RCC 7860 (cell line): Measurements from ENCODE around the gene BRICD5.

ENCODE experiments used
- DNase-seq: peaks from one replicate; pipeline ENCODE4 v3.0.0-alpha.2; 2015; ENCODE audit warnings: low spot score
- FAIRE-seq: peaks from 2 replicates; lab custom pipeline; 2012; peaks lifted over from hg19 to GRCh38; lab: Jason Lieb, UNC

Gene BRICD5

DNA sequence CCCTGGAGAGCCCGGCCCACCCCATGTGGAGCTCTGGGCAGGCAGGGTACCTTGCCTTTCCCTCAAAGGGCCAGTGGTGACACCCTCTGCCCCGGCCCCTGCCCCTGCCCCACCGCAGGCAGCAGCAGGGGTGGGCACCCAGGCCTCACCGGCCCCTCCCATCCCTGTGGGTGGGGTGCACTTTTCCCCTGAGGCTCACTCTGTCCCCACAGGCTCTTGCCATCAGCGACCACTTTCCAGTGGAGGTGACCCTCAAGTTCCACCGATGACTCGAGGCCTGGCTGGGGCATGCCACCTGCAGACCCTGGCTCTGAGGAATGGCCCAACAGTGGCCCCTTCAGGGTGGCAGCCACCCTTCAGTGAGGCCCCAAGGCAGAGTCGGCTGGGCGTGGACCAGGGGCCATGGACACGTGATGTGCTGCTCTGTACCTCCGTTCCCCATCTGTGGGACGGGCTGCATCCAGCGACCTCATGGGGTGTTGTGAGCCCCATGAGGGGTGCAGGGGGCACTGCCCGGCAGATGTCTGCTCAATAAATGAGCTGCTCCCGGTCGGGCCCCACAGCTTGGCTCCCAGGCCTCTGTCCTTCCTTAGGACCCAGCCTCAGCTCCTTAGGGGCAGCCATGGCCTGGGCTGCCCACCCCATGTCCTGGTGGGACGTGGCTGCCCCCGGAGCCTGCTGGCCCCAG, 27.6 kb upstream of the BRICD5 start:
- FAIRE-seq, result no peak

DNA sequence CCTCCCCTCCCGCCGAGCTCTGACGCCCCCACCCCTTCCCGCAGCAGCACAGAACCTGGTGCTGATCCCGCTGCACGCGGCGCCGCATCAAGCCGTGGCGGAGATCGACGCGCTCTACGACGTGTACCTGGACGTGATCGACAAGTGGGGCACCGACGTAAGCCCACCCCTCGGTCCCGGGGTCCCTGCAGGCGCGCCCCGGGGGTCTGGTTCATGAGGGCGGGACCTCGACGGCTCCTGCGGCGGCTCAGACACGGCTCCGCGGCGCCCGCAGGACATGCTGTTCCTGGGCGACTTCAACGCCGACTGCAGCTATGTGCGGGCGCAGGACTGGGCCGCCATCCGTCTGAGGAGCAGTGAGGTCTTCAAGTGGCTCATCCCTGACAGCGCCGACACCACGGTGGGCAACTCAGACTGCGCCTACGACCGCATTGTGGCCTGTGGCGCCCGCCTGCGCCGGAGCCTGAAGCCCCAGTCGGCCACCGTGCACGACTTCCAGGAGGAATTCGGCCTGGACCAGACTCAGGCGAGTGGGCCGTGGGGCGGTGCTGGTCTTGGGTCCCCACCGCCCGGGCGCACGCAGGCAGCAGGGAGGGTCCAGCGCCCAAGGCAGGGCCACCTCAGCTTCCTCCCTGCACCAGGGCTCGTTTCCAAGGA, 27.0 kb upstream of the BRICD5 start:
- DNase-seq (no peak), FAIRE-seq (no peak)

More for the DNA sequence above, 27.6 kb upstream of the BRICD5 start:
- no peak for DNase-seq

DNA sequence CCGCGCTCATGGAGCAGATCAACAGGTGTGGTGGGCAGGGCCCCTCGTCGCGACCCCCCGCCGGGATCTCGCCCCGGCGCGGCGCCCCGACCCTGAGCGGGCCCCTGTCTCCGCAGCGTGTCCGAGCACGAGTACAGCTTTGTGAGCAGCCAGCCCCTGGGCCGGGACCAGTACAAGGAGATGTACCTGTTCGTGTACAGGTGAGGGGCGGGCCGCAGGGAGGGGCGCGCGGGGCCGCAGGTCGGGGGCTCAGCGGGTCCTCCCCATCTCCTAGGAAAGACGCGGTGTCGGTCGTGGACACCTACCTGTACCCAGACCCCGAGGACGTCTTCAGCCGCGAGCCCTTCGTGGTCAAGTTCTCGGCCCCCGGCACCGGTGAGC, 26.4 kb upstream of the BRICD5 start:
- DNase-seq (no peak), FAIRE-seq (no peak)

DNA sequence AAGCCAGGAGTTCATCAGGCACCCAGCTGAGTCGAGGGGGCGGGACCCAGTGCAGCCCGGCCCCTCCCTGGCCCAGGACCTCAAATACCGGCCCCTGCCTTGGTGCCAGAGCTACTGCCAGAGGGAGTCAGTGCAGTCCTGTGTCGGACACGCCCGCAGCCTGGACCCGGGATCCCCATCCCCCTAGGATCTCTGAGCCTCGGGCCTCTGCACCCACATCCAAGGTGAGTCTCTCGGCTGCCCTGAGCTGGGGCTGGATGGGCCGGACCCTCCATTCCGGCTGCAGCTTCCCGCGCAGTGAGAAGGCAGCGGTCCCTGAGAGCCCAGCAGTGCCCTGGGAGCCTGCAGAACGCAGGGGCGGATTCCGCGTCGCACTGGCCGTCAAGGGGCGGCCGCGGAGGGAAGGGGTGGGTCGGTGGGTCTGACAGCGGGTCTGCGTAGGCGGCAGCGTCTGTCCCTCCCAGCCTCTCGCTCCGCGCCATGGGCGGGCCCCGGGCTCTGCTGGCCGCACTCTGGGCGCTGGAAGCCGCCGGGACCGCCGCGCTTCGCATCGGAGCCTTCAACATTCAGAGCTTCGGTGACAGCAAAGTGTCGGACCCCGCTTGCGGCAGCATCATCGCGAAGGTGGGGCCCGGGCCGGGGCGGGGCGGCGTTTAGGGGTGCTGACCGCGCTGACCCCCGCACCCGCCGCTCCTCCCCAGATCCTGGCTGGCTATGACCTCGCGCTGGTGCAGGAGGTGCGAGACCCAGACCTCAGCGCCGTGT, 25.9 kb upstream of the BRICD5 start, which contains the start of gene DNASE1L2:
TSS of gene DNASE1L2 (plus strand) at position 108 of the 765 bp plus-strand sequence. CDS start at position 481, 373 bp downstream.
- FAIRE-seq (no peak), DNase-seq (no peak)

DNA sequence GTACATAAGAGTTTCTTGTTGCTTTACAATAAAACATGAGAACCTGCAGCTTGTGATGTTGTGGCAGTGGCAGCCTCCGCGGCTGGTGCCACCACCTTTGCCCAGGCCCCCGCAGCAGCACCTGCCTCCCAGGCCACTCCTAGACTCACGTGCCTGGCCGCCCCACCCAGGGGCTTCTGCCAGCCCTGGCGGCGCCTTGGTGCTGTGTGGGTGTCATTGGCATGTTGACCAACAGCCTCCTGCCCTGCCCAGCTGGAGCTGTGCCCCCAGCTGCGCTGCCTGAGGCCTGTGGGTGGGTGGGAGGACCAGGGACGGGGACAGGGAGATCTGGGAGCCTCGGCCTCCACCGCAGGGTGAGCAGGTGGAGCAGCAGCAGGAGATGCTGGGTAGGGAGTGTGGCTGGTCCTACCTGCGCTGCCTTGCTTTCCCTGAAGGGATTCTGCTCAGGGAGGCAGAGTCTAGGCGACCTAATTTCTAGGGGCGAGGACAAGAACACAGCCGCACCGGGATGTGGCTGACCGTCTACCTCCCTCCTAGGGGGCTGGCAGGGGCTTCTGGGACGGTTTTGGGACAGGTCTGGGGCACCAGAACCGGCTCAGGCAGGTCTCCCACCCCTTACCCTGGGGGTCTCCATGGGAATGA, 25.2 kb upstream of the BRICD5 start:
- FAIRE-seq (no peak), DNase-seq (no peak)

DNA sequence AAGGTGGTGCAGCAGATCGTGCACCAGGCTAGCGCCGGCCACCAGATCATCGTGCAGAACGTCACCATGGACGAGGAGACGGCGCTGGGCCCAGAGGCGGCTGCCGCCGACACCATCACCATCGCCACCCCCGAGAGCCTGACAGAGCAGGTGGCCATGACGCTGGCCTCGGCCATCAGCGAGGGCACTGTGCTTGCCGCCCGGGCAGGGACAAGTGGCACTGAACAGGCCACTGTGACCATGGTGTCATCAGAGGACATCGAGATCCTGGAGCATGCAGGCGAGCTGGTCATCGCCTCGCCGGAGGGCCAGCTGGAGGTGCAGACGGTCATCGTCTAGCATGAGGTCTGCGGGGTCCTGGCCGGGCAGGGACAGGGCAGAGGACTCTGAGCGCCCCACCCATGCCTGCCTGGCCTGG, 24.6 kb upstream of the BRICD5 start:
- FAIRE-seq (no peak), DNase-seq (no peak)

DNA sequence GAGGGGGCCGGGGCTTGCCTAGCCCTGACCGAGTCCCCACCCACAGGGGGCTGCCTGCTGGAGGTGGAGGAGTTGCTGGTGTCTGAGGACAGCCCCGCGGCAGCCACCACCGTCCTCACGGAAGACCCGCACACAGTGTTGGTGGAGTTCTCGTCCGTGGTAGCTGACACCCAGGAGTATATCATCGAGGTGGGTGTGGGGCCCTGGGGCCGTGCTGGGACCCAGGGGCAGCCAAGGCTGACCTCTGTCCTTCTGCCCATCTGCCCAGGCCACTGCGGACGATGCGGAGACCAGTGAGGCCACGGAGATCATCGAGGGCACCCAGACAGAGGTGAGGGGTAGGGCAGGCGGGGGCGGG, 24.1 kb upstream of the BRICD5 start:
- FAIRE-seq (no peak), DNase-seq (no peak)

DNA sequence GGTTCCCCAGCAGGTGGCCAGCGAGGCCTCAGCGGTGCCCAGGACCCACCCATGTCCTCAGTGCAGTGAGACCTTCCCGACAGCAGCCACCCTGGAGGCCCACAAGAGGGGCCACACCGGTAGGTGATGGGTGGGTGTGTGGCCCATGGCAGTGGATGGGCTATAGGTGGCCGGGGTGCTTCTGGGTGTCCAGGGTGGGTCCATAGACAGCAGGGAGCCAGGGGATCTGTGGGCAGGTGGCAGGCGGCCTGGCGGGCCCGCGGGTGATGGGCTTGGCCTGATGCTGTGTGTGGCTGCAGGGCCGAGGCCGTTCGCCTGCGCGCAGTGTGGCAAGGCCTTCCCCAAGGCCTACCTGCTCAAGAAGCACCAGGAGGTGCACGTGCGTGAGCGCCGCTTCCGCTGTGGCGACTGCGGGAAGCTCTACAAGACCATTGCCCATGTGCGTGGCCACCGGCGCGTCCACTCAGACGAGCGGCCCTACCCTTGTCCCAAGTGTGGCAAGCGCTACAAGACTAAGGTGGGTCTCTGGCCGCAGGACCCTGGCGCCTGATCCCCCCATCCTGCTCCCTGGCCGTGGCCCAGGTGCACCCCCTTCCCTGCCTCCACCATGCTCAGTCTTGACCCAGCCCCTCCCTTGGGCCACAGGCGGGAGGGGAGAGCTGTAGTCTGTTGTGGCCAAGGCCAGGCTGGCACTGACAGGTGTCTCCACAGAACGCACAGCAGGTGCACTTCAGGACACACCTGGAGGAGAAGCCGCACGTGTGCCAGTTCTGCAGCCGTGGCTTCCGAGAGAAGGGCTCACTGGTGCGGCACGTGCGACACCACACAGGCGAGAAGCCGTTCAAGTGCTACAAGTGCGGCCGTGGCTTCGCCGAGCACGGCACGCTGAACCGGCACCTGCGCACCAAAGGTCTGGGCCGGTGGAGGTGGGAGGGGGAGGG, 23.5 kb upstream of the BRICD5 start:
- DNase-seq (no peak), FAIRE-seq (no peak)

DNA sequence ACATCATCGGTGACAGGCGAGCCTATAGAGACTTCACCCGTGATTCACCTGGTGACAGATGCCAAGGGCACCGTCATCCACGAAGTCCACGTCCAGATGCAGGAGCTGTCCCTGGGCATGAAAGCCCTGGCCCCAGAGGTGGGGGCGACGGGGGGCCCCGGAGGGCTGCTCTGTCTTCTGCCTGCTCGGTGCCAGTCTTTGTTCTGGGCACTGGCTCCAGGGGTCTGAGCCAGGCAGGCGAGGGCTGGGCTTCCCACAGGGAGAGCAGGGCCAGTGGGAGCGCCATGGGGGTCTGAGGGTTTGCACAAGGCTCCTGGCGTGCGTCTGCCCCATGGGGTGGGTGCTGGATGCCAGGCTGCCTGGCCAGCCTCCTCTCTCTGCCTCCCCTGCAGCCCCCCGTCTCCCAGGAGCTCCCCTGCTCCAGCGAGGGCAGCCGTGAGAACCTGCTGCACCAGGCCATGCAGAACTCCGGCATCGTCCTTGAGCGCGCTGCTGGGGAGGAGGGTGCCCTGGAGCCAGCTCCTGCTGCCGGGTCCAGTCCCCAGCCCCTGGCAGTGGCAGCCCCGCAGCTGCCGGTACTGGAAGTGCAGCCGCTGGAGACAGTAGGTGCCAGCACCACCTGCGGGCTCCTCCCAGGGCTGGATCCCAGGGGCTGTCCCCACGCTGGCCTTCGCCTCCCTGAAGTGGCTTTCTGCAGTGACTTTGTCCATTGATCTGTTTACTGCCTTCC, 22.5 kb upstream of the BRICD5 start:
- DNase-seq (no peak), FAIRE-seq (no peak)

DNA sequence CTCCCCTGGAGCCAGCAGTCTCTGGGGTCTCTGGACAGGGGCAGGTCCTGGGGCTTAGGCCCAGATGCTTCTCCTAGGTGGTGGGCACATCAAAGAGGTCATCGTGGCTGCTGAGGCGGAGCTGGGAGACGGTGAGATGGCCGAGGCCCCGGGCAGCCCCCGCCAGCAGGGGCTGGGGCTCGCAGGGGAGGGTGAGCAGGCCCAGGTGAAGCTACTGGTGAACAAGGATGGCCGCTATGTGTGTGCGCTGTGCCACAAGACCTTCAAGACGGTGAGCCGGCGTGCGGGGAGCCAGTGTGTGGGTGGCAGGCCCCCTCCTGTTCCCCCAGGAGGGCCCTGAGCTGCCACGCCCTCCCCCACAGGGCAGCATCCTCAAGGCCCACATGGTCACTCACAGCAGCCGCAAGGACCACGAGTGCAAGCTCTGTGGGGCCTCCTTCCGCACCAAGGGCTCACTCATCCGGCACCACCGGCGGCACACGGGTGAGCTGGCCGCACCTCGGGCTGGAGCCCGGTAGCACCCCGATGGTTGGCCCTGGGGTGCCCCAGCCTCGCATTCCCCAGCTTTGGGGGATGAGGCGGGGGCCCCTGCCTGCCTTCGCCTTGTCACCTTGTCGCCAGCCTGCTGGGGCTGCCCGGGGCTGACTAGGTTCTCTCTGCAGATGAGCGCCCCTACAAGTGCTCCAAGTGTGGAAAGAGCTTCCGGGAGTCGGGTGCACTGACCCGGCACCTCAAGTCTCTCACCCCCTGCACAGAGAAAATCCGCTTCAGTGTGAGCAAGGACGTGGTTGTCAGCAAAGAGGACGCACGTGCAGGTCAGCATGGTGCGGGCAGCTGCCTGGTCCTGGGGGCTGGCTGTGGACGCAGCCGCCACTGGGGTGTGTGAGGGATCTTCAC, 21.7 kb upstream of the BRICD5 start:
- FAIRE-seq, result no peak

DNA sequence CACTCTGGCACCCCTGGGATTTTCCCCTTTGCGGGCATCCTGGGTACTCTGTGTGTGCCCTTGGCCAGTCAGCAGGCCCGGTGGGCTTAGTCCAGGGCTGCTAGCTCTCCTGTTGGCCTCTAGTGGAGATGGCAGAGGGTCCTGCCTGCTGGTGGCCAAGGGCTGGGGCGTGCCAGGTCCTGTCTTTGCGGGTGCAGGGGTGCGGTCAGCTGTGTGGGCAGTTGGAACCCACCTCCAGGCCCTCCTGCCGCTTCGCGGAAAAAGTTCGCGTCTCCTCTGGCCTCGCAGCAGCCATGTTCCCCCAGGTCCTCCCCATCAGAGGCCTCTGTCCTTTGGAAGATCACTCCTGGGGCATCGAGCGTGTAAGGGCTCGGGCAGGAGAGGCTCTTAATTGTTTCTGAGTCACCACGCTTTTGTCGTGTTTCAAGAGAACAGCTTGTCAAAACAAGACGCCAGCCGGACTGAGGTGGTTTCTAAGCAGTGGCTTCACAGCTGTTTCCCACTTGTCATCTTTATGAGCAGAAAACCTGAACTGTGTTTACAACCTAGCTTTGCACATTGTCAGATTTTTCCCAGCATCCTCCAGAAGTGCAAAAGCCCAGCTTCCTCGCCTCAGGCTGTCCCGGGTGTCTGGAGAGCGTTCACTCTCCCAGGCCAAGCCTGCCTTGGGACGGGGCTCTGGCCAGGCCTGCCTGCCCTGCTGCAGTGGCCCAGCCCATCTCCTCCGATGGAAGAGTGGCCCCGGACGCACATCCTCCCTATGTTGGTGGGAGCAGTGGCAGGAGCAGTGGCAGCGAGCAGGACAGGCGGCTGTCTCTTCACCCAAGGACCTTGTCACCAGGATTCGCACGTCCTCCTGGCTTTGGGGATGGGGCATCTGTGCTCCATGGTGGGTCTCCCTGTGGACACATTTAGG, 20.6 kb upstream of the BRICD5 start:
- DNase-seq (no peak), FAIRE-seq (no peak)

More for the DNA sequence above, 21.7 kb upstream of the BRICD5 start:
- no peak for DNase-seq

DNA sequence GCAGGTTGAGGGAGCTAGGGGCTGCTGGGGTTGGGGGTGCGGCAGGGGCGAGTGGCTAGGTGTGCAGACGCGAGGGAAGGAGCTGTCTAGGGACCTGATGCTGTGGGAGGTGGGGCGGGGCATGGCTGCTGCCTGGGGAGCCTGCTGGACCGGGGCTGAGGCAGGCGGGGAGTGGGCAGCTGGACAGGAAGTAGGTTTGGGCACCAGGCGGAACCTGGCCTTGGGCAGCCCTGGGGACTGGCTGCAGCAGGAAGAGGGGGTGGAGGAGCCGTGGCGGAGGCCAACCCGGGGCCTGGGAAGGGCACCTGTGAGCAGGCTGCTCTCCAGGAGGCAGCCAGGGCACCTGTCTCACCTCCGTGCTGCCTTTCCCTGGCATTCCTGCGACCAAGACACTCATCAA, 19.7 kb upstream of the BRICD5 start:
- no peak for FAIRE-seq
- DNase-seq, result no peak

DNA sequence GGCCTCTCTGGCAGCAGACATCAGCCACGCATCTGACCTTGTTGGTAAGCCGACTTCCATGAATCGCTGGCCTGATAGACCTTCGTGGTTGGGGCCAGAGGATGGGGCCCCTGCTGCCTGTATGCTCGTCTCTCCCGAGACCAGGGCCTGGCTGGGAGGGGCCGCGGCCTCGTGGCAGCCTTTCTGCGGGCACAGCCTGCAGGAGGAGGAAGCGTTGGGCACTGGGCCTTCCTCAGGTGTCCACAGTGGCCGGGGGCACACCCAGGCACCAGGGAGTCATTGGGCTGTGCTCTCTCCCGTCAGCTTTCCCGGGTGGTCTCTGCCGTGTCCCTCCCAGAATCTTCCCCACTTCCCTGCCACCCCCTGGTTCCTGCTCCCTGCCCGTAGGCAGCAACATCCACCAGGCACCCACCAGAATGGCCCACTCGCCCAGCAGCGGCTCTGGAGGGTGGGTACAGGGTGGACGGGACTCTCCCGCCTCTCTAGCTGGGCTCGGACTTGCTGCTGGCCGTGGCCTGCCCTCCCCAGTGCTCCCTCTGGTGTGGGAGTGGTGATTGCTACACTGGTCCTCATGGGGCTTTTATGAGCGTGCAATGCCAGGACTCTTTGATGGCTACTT, 19.1 kb upstream of the BRICD5 start:
- FAIRE-seq (no peak), DNase-seq (no peak)

DNA sequence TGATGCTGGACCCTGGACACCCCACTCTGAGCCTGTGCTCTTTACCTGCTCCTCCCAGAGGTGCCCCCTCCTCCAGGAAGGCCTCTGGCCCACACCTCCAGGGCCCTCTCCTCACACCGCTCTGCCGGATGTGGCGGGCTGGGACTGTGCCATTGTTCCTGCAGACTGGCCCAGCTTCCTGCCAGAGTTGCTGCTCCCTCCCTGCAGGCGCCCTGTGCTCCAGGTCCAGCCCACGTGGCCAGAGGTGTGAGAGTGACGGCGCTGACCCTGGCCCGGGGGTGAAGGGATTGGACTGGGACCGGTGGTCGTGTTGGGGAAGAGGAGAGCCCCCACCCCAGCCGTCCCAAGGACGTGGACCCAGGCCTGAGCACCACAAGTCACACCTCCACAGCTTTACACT, 18.4 kb upstream of the BRICD5 start:
- DNase-seq (no peak), FAIRE-seq (no peak)

DNA sequence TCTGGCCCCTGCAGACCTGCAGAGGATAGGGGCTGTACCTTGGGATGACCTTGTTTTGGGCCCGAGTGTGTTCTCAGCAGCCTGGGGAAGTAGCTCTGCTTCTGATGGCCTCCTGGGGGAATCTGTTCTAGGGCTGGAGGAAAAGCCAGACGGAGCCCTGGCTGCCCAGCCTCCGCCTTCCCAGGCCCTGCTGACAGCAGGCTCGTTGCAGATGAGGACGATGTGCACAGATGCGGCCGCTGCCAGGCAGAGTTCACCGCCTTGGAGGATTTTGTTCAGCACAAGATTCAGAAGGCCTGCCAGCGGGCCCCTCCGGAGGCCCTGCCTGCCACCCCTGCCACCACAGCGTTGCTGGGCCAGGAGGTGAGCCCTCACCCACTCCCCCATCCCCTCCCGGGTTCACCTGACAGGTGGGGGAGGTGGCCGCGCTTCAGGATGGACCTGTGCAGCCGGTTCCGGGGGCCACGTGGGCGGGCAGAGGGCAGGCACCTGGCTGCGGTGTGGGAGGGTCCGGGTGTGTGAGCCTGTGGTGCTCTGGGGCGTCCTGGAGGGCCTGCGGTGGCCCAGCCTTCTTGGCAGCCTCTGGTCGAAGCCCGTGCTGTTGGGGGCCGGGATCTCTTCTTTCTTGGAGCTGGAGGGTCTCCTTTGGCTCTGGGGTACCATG, 17.6 kb upstream of the BRICD5 start:
- FAIRE-seq (no peak), DNase-seq (no peak)

DNA sequence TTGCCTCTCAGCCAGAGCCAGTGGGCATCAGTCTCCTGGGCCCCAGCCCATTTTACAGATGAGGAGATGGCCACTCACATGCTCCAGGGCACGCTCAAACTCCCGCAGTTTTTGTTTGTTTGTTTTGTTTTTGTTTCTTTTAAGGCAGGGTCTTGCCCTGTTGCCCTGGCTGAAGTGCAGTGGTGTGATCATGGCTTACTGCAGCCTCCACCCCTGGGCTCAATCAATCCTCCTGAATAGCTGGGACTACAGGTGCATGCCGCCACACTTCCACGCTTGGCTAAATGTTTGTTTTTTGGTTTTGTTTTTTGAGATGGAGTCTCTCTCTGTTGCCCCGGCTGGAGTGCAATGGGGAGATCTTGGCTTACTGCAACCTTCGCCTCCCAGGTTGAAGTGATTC, 16.3 kb upstream of the BRICD5 start:
- FAIRE-seq, result no peak

More for the DNA sequence above, 16.3 kb upstream of the BRICD5 start:
- no peak for DNase-seq
